Endothelial cell of umbilical vein (primary cell): Measurements from ENCODE around the gene LMF2. TPM values are rescaled to one million over a fixed set of nuclear protein-coding genes. Genes with fewer than 3 reads are reported as not detected.

Experiments used
- BruUV-seq: library from RNA; stranded (reverse); fragments of 400-500 nt; replicated peaks from 2 replicates; lab custom pipeline; 2021; lab: Mats Ljungman, UMichigan
- CTCF ChIA-PET: fragments of 300-600, 350-600 bp; sonication (Branson Sonifier 250); formaldehyde crosslinking; loops from one replicate; lab custom pipeline; 2021; ENCODE audit warnings: antibody characterized with exemption, inconsistent platforms; lab: Charles Lee
- POLR2A ChIA-PET: fragments of 300-600, 350-600 bp; sonication (Branson Sonifier 250); formaldehyde crosslinking; loops from one replicate; lab custom pipeline; 2021; ENCODE audit warnings: antibody characterized with exemption, inconsistent platforms; lab: Charles Lee
- DNase-seq: peaks from one replicate; pipeline ENCODE4 v3.0.0-alpha.2; 2011; ENCODE audit warnings: low read depth, low spot score
- FAIRE-seq: peaks from 2 replicates; lab custom pipeline; 2011; peaks lifted over from hg19 to GRCh38; lab: Jason Lieb, UNC
- H2AFZ ChIP-seq: 2 replicates; pipeline ENCODE4 v1.6.0; 2012; ENCODE audit warnings: low read depth, low read length, control low read depth, inconsistent platforms
- H3K27ac ChIP-seq: 2 replicates; pipeline ENCODE4 v1.5.1; 2011; ENCODE audit warnings: low read depth, mild to moderate bottlenecking, control low read depth, low read length, moderate library complexity; ENCODE audit not compliant: insufficient read depth
- H3K27me3 ChIP-seq, 2 experiments: 2 replicates each; pipeline versions ENCODE4 v1.6.0 to v1.6.1; 2011; ENCODE audit warnings: low read length in 2 of 2, mixed read lengths in 1 of 2; ENCODE audit not compliant: control insufficient read depth in 2 of 2, insufficient read depth in 2 of 2
- H3K36me3 ChIP-seq, 2 experiments: 2 replicates in 1 of 2; 3 replicates in 1 of 2; pipeline ENCODE4 v1.5.1; 2011; ENCODE audit warnings: low read length in 2 of 2, mild to moderate bottlenecking in 1 of 2, moderate library complexity in 1 of 2; ENCODE audit not compliant: control insufficient read depth in 2 of 2, insufficient read depth in 2 of 2; ENCODE audit errors: extremely low read depth in 1 of 2
- H3K4me1 ChIP-seq: 3 replicates; pipeline ENCODE4 v1.5.1; 2011; ENCODE audit warnings: mild to moderate bottlenecking, low read length; ENCODE audit not compliant: control insufficient read depth, insufficient read depth; ENCODE audit errors: extremely low read depth
- H3K4me2 ChIP-seq: 2 replicates; pipeline ENCODE4 v1.6.1; 2011; ENCODE audit warnings: low read length, control low read depth, mixed read lengths; ENCODE audit not compliant: insufficient read depth
- H3K4me3 ChIP-seq, 3 experiments: fragments of 200-600 bp in 1 of 3; sonication (generic), shearing (Covaris generic) in 1 of 3; replicated peaks in 1 of 3; 2 replicates each; pipeline ENCODE4 v1.5.1; 2011 to 2016; ENCODE audit warnings: control low read depth in 3 of 3, low read length in 3 of 3, mild to moderate bottlenecking in 2 of 3, inconsistent platforms in 1 of 3, low read depth in 1 of 3, moderate library complexity in 1 of 3; ENCODE audit not compliant: insufficient read depth in 1 of 3
- H3K79me2 ChIP-seq: 2 replicates; pipeline ENCODE4 v1.6.0; 2012; ENCODE audit warnings: low read length, inconsistent platforms; ENCODE audit not compliant: control insufficient read depth, insufficient read depth
- H3K9ac ChIP-seq: replicated peaks from 2 replicates; pipeline ENCODE3; 2011; ENCODE audit warnings: low read length, control low read depth; ENCODE audit not compliant: insufficient read depth; ENCODE audit errors: extremely low read depth
- H3K9me1 ChIP-seq: replicated peaks from 3 replicates; pipeline ENCODE4 v1.6.0; 2011; ENCODE audit warnings: mild to moderate bottlenecking, low read length; ENCODE audit not compliant: control insufficient read depth, insufficient read depth; ENCODE audit errors: extremely low read depth
- H3K9me3 ChIP-seq: replicated peaks from 2 replicates; pipeline ENCODE4 v1.5.1; 2012; ENCODE audit warnings: low read length, inconsistent platforms; ENCODE audit not compliant: control insufficient read depth, insufficient read depth
- H4K20me1 ChIP-seq: replicated peaks from 2 replicates; pipeline ENCODE3; 2011; ENCODE audit warnings: mild to moderate bottlenecking, low read length; ENCODE audit not compliant: control insufficient read depth, insufficient read depth; ENCODE audit errors: extremely low read depth
- EZH2 ChIP-seq: IDR thresholded peaks from 2 replicates; pipeline ENCODE4 v1.6.1; 2012; ENCODE audit warnings: borderline replicate concordance, low read depth, mild to moderate bottlenecking, moderate library complexity, low read length, inconsistent platforms; ENCODE audit not compliant: severe bottlenecking
- FOS ChIP-seq: IDR thresholded peaks from 2 replicates; pipeline ENCODE4 v1.6.1; 2011; ENCODE audit warnings: mild to moderate bottlenecking, low read length, moderate library complexity, borderline replicate concordance; ENCODE audit not compliant: insufficient read depth
- GATA2 ChIP-seq: IDR thresholded peaks from 2 replicates; pipeline ENCODE4 v1.7.0; 2011; ENCODE audit warnings: low read depth, mild to moderate bottlenecking, moderate library complexity, mixed read lengths, low read length; ENCODE audit not compliant: insufficient read length, insufficient read depth
- JUN ChIP-seq: IDR thresholded peaks from 2 replicates; pipeline ENCODE4 v1.6.1; 2011; ENCODE audit warnings: borderline replicate concordance, low read depth; ENCODE audit not compliant: insufficient read length, insufficient read depth
- MYC ChIP-seq: IDR thresholded peaks from one replicate; pipeline ENCODE4 v1.6.1; 2011; ENCODE audit warnings: mild to moderate bottlenecking, low read depth, low read length
- POLR2A ChIP-seq: IDR thresholded peaks from 2 replicates; pipeline ENCODE4 v1.6.1; 2012; ENCODE audit warnings: low read depth, mild to moderate bottlenecking, control low read depth, low read length
- POLR2AphosphoS5 ChIP-seq: IDR thresholded peaks from 2 replicates; pipeline ENCODE4 v1.6.1; 2012; ENCODE audit warnings: low read depth, mild to moderate bottlenecking, control low read depth, low read length, moderate library complexity; ENCODE audit not compliant: insufficient read depth
- dilution Hi-C: fragments of 300-500 bp; cut with MboI; formaldehyde crosslinking; loops from one replicate; pipeline ENCODE4 v1.15.0; 2019; ENCODE audit warnings: low sequenced_read_pairs; ENCODE audit not compliant: extremely low pct_ligation_motif_present
- intact Hi-C: fragments of 100-400 bp; cut with micrococcal nuclease; formaldehyde crosslinking; loops from one replicate; pipeline ENCODE4 v1.10.0; 2022
- polyA plus RNA-seq, 4 experiments: library from polyadenylated mRNA; depleted of rRNA in 3 of 4; stranded (reverse) in 3 of 4; unstranded in 1 of 4; fragments of >200 nt; gene quantifications; 2 replicates each; pipeline versions ENCODE4 v1.2.1 to v1.2.3, GENCODE V29; 2011 to 2012; ENCODE audit warnings: missing spikeins in 1 of 4
- total RNA-seq: library from RNA; stranded (reverse); gene quantifications from 2 replicates; pipeline ENCODE4 v1.2.3, GENCODE V29; 2021
- TF ChIP-seq, protein P1 (sequence below), 2 donors: IDR thresholded peaks; 1 replicate in 1 of 2; 2 replicates in 1 of 2; pipeline ENCODE4 v1.5.1; 2011; ENCODE audit warnings: low read length in 2 of 2, mild to moderate bottlenecking in 2 of 2, moderate library complexity in 2 of 2, control low read depth in 1 of 2, inconsistent platforms in 1 of 2, low read depth in 1 of 2; ENCODE audit not compliant: insufficient read depth in 1 of 2; ENCODE audit errors: extremely low read depth in 1 of 2
- TF ChIP-seq, protein P2 (sequence below): IDR thresholded peaks from 2 replicates; pipeline ENCODE4 v1.6.1; 2011; ENCODE audit not compliant: insufficient read depth, insufficient read length

The LMF2 gene
- total and polyA plus RNA-seq, 2 donors (not counting 3 experiments of a cell fraction or from before 2014, with no cell fraction given), result 89.7 to 112 TPM

- no peak for TF ChIP-seq GATA2
- no peak for TF ChIP-seq JUN
- TF ChIP-seq MYC, result no peak
- no peak for TF ChIP-seq EZH2
- no peak for TF ChIP-seq POLR2A
- TF ChIP-seq, protein P1, sequence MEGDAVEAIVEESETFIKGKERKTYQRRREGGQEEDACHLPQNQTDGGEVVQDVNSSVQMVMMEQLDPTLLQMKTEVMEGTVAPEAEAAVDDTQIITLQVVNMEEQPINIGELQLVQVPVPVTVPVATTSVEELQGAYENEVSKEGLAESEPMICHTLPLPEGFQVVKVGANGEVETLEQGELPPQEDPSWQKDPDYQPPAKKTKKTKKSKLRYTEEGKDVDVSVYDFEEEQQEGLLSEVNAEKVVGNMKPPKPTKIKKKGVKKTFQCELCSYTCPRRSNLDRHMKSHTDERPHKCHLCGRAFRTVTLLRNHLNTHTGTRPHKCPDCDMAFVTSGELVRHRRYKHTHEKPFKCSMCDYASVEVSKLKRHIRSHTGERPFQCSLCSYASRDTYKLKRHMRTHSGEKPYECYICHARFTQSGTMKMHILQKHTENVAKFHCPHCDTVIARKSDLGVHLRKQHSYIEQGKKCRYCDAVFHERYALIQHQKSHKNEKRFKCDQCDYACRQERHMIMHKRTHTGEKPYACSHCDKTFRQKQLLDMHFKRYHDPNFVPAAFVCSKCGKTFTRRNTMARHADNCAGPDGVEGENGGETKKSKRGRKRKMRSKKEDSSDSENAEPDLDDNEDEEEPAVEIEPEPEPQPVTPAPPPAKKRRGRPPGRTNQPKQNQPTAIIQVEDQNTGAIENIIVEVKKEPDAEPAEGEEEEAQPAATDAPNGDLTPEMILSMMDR (IDR thresholded peaks at IDR 0.05; ENCODE audit: extremely low read depth in 1 of 2, insufficient read depth in 1 of 2, low read depth in 1 of 2, low read length in 2 of 2), result peak; percentile 64 to 71
- TF ChIP-seq, protein P2, sequence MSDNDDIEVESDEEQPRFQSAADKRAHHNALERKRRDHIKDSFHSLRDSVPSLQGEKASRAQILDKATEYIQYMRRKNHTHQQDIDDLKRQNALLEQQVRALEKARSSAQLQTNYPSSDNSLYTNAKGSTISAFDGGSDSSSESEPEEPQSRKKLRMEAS, result no peak
- TF ChIP-seq FOS, result no peak
- TF ChIP-seq POLR2AphosphoS5, result no peak
- Histone ChIP-seq H3K9me1 (no peaks in the 10 kb centered on the region), H3K4me1 (no peaks in the 10 kb centered on the region), H3K36me3 (peaks cover 0 to 12% of the 10 kb centered on the region in 2 experiments), H3K4me3 (no peak overlapping the region), H3K27ac (no peak overlapping the region), H3K4me2 (no peak overlapping the region), H4K20me1 (no peaks in the 10 kb centered on the region), H3K9ac (no peak overlapping the region), H3K79me2 (no peaks in the 10 kb centered on the region), H3K27me3 (no peaks in the 10 kb centered on the region), H3K9me3 (no peaks in the 10 kb centered on the region), H2AFZ (no peak overlapping the region)
- POLR2A ChIA-PET, result no interaction called here
- intact Hi-C loops, result loop anchor here (1.0 to 5.0 kb wide), 3 partner anchors 24 to 246 kb away; partner anchors contain the start of gene SBF1
- no TSS peak for BruUV-seq
- FAIRE-seq (peak; percentile 93), DNase-seq (peak; percentile 65)
- CTCF ChIA-PET, result interaction anchor here (0.7 to 3.1 kb wide), 20 partner anchors 9 to 256 kb away, joined by 3 to 28 read pairs (median 4); partner anchors contain the start of genes HDAC10, LMF2, NCAPH2 and SCO2
- dilution Hi-C loops, result no loop called here
Measured at GRCh38 chr22:50498322-50498890, 9.1 kb downstream of the LMF2 start.
